H1 (cell line): ENCODE measurements around the gene ZNF618. TPM values are rescaled to one million over a fixed set of nuclear protein-coding genes. Genes with fewer than 3 reads are reported as not detected.
A peak's percentile ranks its signal among the peaks of the same experiment; 100 is the strongest.

Experiments used
- CTCF ChIA-PET: fragments of 300-600 bp; sonication (Branson Sonifier 250); formaldehyde crosslinking; loops from one replicate; lab custom pipeline; 2021; ENCODE audit not compliant: partially characterized antibody; lab: Charles Lee
- POLR2A ChIA-PET: fragments of 300-600 bp; sonication (Branson Sonifier 250); formaldehyde crosslinking; loops from one replicate; lab custom pipeline; 2021; ENCODE audit warnings: inconsistent platforms; ENCODE audit not compliant: partially characterized antibody; lab: Charles Lee
- DNase-seq, 2 experiments: peaks; one replicate each; pipeline versions ENCODE4 v3.0.0 to v3.0.0-alpha.2; 2010 to 2022; ENCODE audit warnings: low spot score in 2 of 2, low read depth in 1 of 2, mixed read lengths in 1 of 2
- FAIRE-seq: peaks from 2 replicates; lab custom pipeline; 2011; peaks lifted over from hg19 to GRCh38; lab: Jason Lieb, UNC
- H2AFZ ChIP-seq: 2 replicates; pipeline ENCODE4 v1.8.1; 2012; ENCODE audit warnings: low read length, inconsistent platforms
- H2AK5ac ChIP-seq: 2 replicates; pipeline ENCODE4 v1.6.1; 2013; ENCODE audit warnings: low read depth, low read length
- H2BK120ac ChIP-seq: replicated peaks from 2 replicates; pipeline ENCODE3; 2013; ENCODE audit warnings: low read depth, low read length, inconsistent platforms
- H2BK12ac ChIP-seq: 2 replicates; pipeline ENCODE4 v1.6.1; 2013; ENCODE audit warnings: low read depth, low read length
- H2BK15ac ChIP-seq: 2 replicates; pipeline ENCODE4 v1.6.1; 2013; ENCODE audit warnings: low read length
- H2BK20ac ChIP-seq: 2 replicates; pipeline ENCODE4 v1.6.1; 2013; ENCODE audit warnings: low read length
- H2BK5ac ChIP-seq: 2 replicates; pipeline ENCODE4 v1.6.1; 2013; ENCODE audit warnings: low read depth, low read length
- H3K14ac ChIP-seq: 2 replicates; pipeline ENCODE4 v1.6.1; 2013; ENCODE audit warnings: inconsistent platforms; ENCODE audit not compliant: insufficient read length
- H3K18ac ChIP-seq: 2 replicates; pipeline ENCODE4 v1.6.1; 2013; ENCODE audit warnings: low read length; ENCODE audit errors: extremely low read depth
- H3K23ac ChIP-seq: 2 replicates; pipeline ENCODE4 v1.6.1; 2013; ENCODE audit warnings: inconsistent platforms; ENCODE audit not compliant: insufficient read length
- H3K23me2 ChIP-seq: 2 replicates; pipeline ENCODE4 v1.6.1; 2013; ENCODE audit warnings: low read depth, low read length
- H3K27ac ChIP-seq: 2 replicates; pipeline ENCODE4 v1.6.1; 2011; ENCODE audit warnings: low read depth, low read length, inconsistent platforms
- H3K27me3 ChIP-seq, 4 experiments: replicated peaks in 1 of 4; 1 replicate in 1 of 4; 2 replicates in 3 of 4; pipeline versions ENCODE4 v1.6.1 to v1.8.1; 2011 to 2013; ENCODE audit warnings: low read length in 3 of 4, mild to moderate bottlenecking in 3 of 4, inconsistent platforms in 2 of 4, mixed read lengths in 2 of 4, moderate library complexity in 1 of 4; ENCODE audit not compliant: control insufficient read depth in 3 of 4, insufficient read depth in 3 of 4; ENCODE audit errors: extremely low read depth in 1 of 4
- H3K36me3 ChIP-seq, 4 experiments: 2 replicates each; pipeline versions ENCODE4 v1.6.1 to v1.8.1; 2011 to 2013; ENCODE audit warnings: mild to moderate bottlenecking in 4 of 4, low read length in 3 of 4, moderate library complexity in 2 of 4, control low read depth in 1 of 4, inconsistent platforms in 1 of 4; ENCODE audit not compliant: insufficient read depth in 4 of 4, control insufficient read depth in 2 of 4
- H3K4ac ChIP-seq: replicated peaks from 2 replicates; pipeline ENCODE3; 2013; ENCODE audit warnings: low read length, low read depth, mixed read lengths, inconsistent platforms; ENCODE audit not compliant: insufficient read length
- H3K4me1 ChIP-seq, 4 experiments: replicated peaks in 1 of 4; 1 replicate in 1 of 4; 2 replicates in 3 of 4; pipeline versions ENCODE4 v1.6.1 to v1.8.1; 2011 to 2013; ENCODE audit warnings: low read length in 3 of 4, inconsistent platforms in 2 of 4, mixed read lengths in 1 of 4; ENCODE audit not compliant: insufficient read depth in 4 of 4, control insufficient read depth in 3 of 4
- H3K4me2 ChIP-seq, 2 experiments: 2 replicates each; pipeline versions ENCODE4 v1.6.1 to v1.8.1; 2011 to 2013; ENCODE audit warnings: low read depth in 2 of 2, low read length in 2 of 2, control low read depth in 1 of 2, inconsistent platforms in 1 of 2, mild to moderate bottlenecking in 1 of 2; ENCODE audit not compliant: insufficient read depth in 1 of 2
- H3K4me3 ChIP-seq, 4 experiments: fragments of 200-600, 300-600 bp in 1 of 4; sonication (generic), shearing (Covaris generic), sonication (Bioruptor Twin) in 1 of 4; 2 replicates each; pipeline versions ENCODE4 v1.5.1 to v1.8.1; 2011 to 2016; ENCODE audit warnings: low read length in 4 of 4, low read depth in 3 of 4, control low read depth in 2 of 4, inconsistent platforms in 2 of 4, mild to moderate bottlenecking in 2 of 4, mixed read lengths in 1 of 4, moderate library complexity in 1 of 4; ENCODE audit not compliant: insufficient read depth in 2 of 4; ENCODE audit errors: extremely low read depth in 1 of 4
- H3K56ac ChIP-seq: replicated peaks from 2 replicates; pipeline ENCODE3; 2013; ENCODE audit warnings: low read depth, mild to moderate bottlenecking, mixed read lengths, low read length, inconsistent platforms; ENCODE audit not compliant: insufficient read length
- H3K79me1 ChIP-seq: 2 replicates; pipeline ENCODE4 v1.6.1; 2013; ENCODE audit warnings: low read depth, low read length, control low read depth
- H3K79me2 ChIP-seq, 2 experiments: 2 replicates each; pipeline versions ENCODE4 v1.6.1 to v1.8.1; 2012 to 2013; ENCODE audit warnings: low read length in 2 of 2, mild to moderate bottlenecking in 2 of 2, inconsistent platforms in 1 of 2; ENCODE audit not compliant: insufficient read depth in 2 of 2, control insufficient read depth in 1 of 2
- H3K9ac ChIP-seq, 4 experiments: replicated peaks in 1 of 4; 1 replicate in 1 of 4; 2 replicates in 3 of 4; pipeline versions ENCODE4 v1.6.1 to v1.8.1; 2011 to 2013; ENCODE audit warnings: low read depth in 3 of 4, low read length in 3 of 4, control low read depth in 2 of 4, mild to moderate bottlenecking in 2 of 4, moderate library complexity in 2 of 4, inconsistent platforms in 1 of 4; ENCODE audit errors: extremely low read depth in 1 of 4
- H3K9me3 ChIP-seq, 2 experiments: 2 replicates each; pipeline versions ENCODE4 v1.6.1 to v1.8.1; 2012 to 2013; ENCODE audit warnings: mild to moderate bottlenecking in 2 of 2, moderate library complexity in 2 of 2, control low read depth in 1 of 2, inconsistent platforms in 1 of 2, low read depth in 1 of 2, low read length in 1 of 2, mixed read lengths in 1 of 2; ENCODE audit not compliant: insufficient read depth in 2 of 2
- H4K20me1 ChIP-seq, 2 experiments: replicated peaks in 1 of 2; 2 replicates each; pipeline versions ENCODE3 to v1.8.1; 2011 to 2013; ENCODE audit warnings: inconsistent platforms in 2 of 2, low read length in 2 of 2, mild to moderate bottlenecking in 1 of 2; ENCODE audit not compliant: insufficient read depth in 2 of 2, control insufficient read depth in 1 of 2
- H4K5ac ChIP-seq: 2 replicates; pipeline ENCODE4 v1.6.1; 2013; ENCODE audit warnings: low read length, low read depth, mixed read lengths, inconsistent platforms; ENCODE audit not compliant: insufficient read length
- H4K8ac ChIP-seq: 2 replicates; pipeline ENCODE4 v1.8.0; 2013; ENCODE audit warnings: mild to moderate bottlenecking, moderate library complexity, low read length, inconsistent platforms; ENCODE audit not compliant: insufficient read depth; ENCODE audit errors: extremely low read depth
- H4K91ac ChIP-seq: replicated peaks from 2 replicates; pipeline ENCODE3; 2013; ENCODE audit warnings: low read length, mixed read lengths, inconsistent platforms; ENCODE audit not compliant: insufficient read length
- BACH1 ChIP-seq: IDR thresholded peaks from 2 replicates; pipeline ENCODE4 v1.6.1; 2012; ENCODE audit warnings: low read length, improper control_type of control experiment
- SP1 ChIP-seq: IDR thresholded peaks from 2 replicates; pipeline ENCODE4 v1.6.1; 2011; ENCODE audit warnings: low read depth, low read length
- SUZ12 ChIP-seq: fragments of 200-600 bp; sonication (generic); IDR thresholded peaks from 2 replicates; pipeline ENCODE4 v1.6.1; 2012; ENCODE audit warnings: mild to moderate bottlenecking, inconsistent platforms, low read length, moderate library complexity, mixed read lengths
- WGBS, 2 experiments: shearing (Covaris generic) in 1 of 2; methylation state at CpG; one replicate each; pipeline versions ENCODE4 v1.1.6 to v1.1.7; 2013 to 2015; ENCODE audit warnings: low lambda C conversion rate in 2 of 2, mixed read lengths in 2 of 2, inconsistent platforms in 1 of 2, low coverage in 1 of 2, missing lambda C conversion rate in 1 of 2; ENCODE audit not compliant: insufficient replicate concordance in 2 of 2, insufficient coverage in 1 of 2, insufficient read length in 1 of 2; ENCODE audit errors: extremely low coverage in 1 of 2, missing lambda C conversion rate in 1 of 2; 5-methylcytosine and 5-hydroxymethylcytosine counted together
- polyA plus RNA-seq, 7 experiments: library from polyadenylated mRNA; depleted of rRNA in 3 of 7; stranded (reverse) in 5 of 7; unstranded in 2 of 7; fragments of >200 nt in 5 of 7; fragments of 200-250 nt in 2 of 7; gene quantifications; 1 replicate in 5 of 7; 2 replicates in 1 of 7; 4 replicates in 1 of 7; pipeline versions ENCODE4 v1.2.1 to v1.2.3, GENCODE V29; 2011 to 2013; ENCODE audit warnings: missing spikeins in 2 of 7, mixed read lengths in 2 of 7
- total RNA-seq: library from RNA; stranded (reverse); fragmentation: NEBNext Ultra II Directional; extraction: Animal tissue kit (Norgen Biotek cat#: 25700); gene quantifications from 2 replicates; pipeline ENCODE4 v1.2.1, GENCODE V29; 2021
- TF ChIP-seq, protein P1 (sequence below), 3 experiments: IDR thresholded peaks; 1 replicate in 2 of 3; 2 replicates in 1 of 3; pipeline versions ENCODE4 v1.5.1 to v1.6.1; 2011; ENCODE audit warnings: low read length in 3 of 3, mild to moderate bottlenecking in 3 of 3, inconsistent platforms in 2 of 3, low read depth in 1 of 3, moderate library complexity in 1 of 3; ENCODE audit not compliant: insufficient read depth in 1 of 3; ENCODE audit errors: control extremely low read depth in 1 of 3
- TF ChIP-seq, protein P2 (sequence below): IDR thresholded peaks from 2 replicates; pipeline ENCODE4 v1.6.1; 2011; ENCODE audit warnings: low read length, improper control_type of control experiment

Gene ZNF618
- total and polyA plus RNA-seq, 2 of the 8 experiments (the other 6 are each of a cell fraction or from before 2014, with no cell fraction given): 9.6 to 28.5 TPM

DNA sequence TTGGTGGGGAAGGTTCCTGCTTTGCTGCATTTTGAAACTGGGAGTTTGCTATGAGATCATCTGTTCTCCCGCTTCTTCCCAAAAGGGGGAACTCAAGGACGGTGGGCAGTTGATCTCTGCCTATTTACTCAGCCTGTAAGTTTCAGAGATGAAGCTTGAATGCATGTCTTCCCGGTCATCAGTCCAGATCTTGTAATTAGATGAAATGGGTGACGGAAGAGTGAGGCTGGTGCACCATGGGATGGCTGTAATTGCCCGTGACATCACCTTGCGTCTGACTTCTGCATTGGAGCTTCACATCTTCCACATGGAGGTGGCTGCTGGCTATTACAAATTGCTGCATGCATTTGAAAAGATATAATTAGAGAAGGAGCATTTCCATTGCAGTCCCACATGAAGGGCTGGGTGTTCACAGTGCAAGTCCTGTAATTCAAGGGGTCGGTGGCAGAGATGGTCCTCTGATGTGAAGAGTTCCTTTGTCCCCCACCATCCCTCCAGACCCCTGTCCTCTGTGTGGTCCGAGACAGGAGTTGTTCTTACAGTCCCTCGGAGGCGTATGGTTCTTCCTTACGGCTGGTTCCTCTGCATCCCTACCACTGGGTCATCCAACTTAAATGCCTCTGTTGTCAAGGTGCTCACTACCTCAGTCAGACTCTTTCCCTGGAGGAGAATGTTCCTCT, 72.9 kb downstream of the ZNF618 start:
- Histone ChIP-seq H2AFZ (no peak overlapping the region), H4K20me1 (peaks cover 4% of the 10 kb centered on the region in 2 experiments), H4K5ac (no peak overlapping the region), H2BK12ac (no peak overlapping the region), H3K23me2 (no peaks in the 10 kb centered on the region), H3K9me3 (no peaks in the 10 kb centered on the region), H2BK120ac (no peak overlapping the region), H2AK5ac (no peak overlapping the region), H4K8ac (no peak overlapping the region), H3K27me3 (no peaks in the 10 kb centered on the region), H3K23ac (no peak overlapping the region), H3K36me3 (no peaks in the 10 kb centered on the region), H3K4me1 (no peaks in the 10 kb centered on the region; a peak in 1 of 7 replicates), H2BK20ac (no peak overlapping the region), H4K91ac (no peak overlapping the region), H3K27ac (no peak overlapping the region), H3K56ac (no peak overlapping the region), H2BK15ac (no peak overlapping the region), H3K79me1 (peaks cover 4% of the 10 kb centered on the region), H3K4ac (no peak overlapping the region), H3K4me2 (no peak overlapping the region), H3K9ac (no peak overlapping the region), H3K18ac (no peak overlapping the region), H3K79me2 (no peaks in the 10 kb centered on the region), H2BK5ac (no peak overlapping the region), H3K14ac (no peak overlapping the region), H3K4me3 (no peak overlapping the region)
- FAIRE-seq: no peak
- peak in 1 of 2 experiments; percentile 37 for DNase-seq
- POLR2A ChIA-PET: no interaction called here
- TF ChIP-seq SUZ12 (no peak), SP1 (no peak), BACH1 (no peak)
- TF ChIP-seq, protein P1, sequence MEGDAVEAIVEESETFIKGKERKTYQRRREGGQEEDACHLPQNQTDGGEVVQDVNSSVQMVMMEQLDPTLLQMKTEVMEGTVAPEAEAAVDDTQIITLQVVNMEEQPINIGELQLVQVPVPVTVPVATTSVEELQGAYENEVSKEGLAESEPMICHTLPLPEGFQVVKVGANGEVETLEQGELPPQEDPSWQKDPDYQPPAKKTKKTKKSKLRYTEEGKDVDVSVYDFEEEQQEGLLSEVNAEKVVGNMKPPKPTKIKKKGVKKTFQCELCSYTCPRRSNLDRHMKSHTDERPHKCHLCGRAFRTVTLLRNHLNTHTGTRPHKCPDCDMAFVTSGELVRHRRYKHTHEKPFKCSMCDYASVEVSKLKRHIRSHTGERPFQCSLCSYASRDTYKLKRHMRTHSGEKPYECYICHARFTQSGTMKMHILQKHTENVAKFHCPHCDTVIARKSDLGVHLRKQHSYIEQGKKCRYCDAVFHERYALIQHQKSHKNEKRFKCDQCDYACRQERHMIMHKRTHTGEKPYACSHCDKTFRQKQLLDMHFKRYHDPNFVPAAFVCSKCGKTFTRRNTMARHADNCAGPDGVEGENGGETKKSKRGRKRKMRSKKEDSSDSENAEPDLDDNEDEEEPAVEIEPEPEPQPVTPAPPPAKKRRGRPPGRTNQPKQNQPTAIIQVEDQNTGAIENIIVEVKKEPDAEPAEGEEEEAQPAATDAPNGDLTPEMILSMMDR (IDR thresholded peaks at IDR 0.05; ENCODE audit: control extremely low read depth in 1 of 3, insufficient read depth in 1 of 3, low read depth in 1 of 3, low read length in 3 of 3): peak in 1 of 3 experiments; percentile 0; a peak in 1 of 4 replicates
- TF ChIP-seq, protein P2, sequence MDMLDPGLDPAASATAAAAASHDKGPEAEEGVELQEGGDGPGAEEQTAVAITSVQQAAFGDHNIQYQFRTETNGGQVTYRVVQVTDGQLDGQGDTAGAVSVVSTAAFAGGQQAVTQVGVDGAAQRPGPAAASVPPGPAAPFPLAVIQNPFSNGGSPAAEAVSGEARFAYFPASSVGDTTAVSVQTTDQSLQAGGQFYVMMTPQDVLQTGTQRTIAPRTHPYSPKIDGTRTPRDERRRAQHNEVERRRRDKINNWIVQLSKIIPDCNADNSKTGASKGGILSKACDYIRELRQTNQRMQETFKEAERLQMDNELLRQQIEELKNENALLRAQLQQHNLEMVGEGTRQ: no peak
- 80% methylated on average over 11 of the region's 11 CpGs; no CpG with 5 or more reads in 1 of the 2 experiments for WGBS, 2 experiments
- CTCF ChIA-PET: interaction anchor here (0.6 to 4.3 kb wide), 6 partner anchors 11 to 142 kb away, joined by 3 to 25 read pairs (median 3); no protein-coding TSS in a partner anchor
